ENCODE results near the gene PHAX.
"Not testable (repeated sequence)": the region's sequence is repeated elsewhere in the genome, so short reads cannot be mapped to it uniquely, and the experiment has no call there.

Gene PHAX

GRCh38 chr5:126594748-126595485 is 5.8 kb upstream of the PHAX start, which contains the start of gene ALDH7A1:
TSS of gene ALDH7A1 (minus strand) at chr5:126595219. CDS start at chr5:126595198, 21 bp downstream.
- peaks cover 11% of the 10 kb centered on the region for H3K4me1 Mint-ChIP-seq
- no peaks in the 10 kb centered on the region for H3K9me3 Mint-ChIP-seq
- H3K27ac Mint-ChIP-seq: peak within 1 kb of the TSS; percentile 58
- peak; percentile 79 for ATAC-seq
- H3K4me3 Mint-ChIP-seq: peak within 1 kb of the TSS; percentile 93
- H3K27me3 Mint-ChIP-seq: no peaks in the 10 kb centered on the region
- no peaks in the 10 kb centered on the region for H3K36me3 Mint-ChIP-seq

- H3K27me3 Mint-ChIP-seq: no peaks in the 10 kb centered on the region
- H3K4me1 Mint-ChIP-seq: peaks cover 16% of the 10 kb centered on the region
- H3K9me3 Mint-ChIP-seq: no peaks in the 10 kb centered on the region
- no peaks in the 10 kb centered on the region for H3K36me3 Mint-ChIP-seq
- H3K4me3 Mint-ChIP-seq: peak overlapping the region; percentile 93
- H3K27ac Mint-ChIP-seq: peak overlapping the region; percentile 58
- ATAC-seq: peak; percentile 35
Measured at GRCh38 chr5:126595486-126596083, 5.2 kb upstream of the PHAX start.

GRCh38 chr5:126597156-126597555 is 3.6 kb upstream of the PHAX start:
- H3K36me3 Mint-ChIP-seq: no peaks in the 10 kb centered on the region
- H3K4me1 Mint-ChIP-seq: peaks cover 25% of the 10 kb centered on the region
- no peak overlapping the region for H3K4me3 Mint-ChIP-seq
- no peaks in the 10 kb centered on the region for H3K9me3 Mint-ChIP-seq
- no peak overlapping the region for H3K27ac Mint-ChIP-seq
- ATAC-seq: no peak
- no peaks in the 10 kb centered on the region for H3K27me3 Mint-ChIP-seq

GRCh38 chr5:126599499-126599898 is 1.2 kb upstream of the PHAX start:
- peak overlapping the region; percentile 77 for H3K27ac Mint-ChIP-seq
- no peak overlapping the region for H3K4me3 Mint-ChIP-seq

GRCh38 chr5:126599971-126600630 is 646 bp upstream of the PHAX start:
- H3K9me3 Mint-ChIP-seq, ATAC-seq, H3K27me3 Mint-ChIP-seq: not testable (repeated sequence)
- H3K36me3 Mint-ChIP-seq: peaks cover 12% of the 10 kb centered on the region
- H3K4me1 Mint-ChIP-seq: peaks cover 33% of the 10 kb centered on the region
- H3K4me3 Mint-ChIP-seq: peak overlapping the region; percentile 93
- H3K27ac Mint-ChIP-seq: peak overlapping the region; percentile 77

More at GRCh38 chr5:126599499-126599898, 1.2 kb upstream of the PHAX start:
- Mint-ChIP-seq H3K9me3 (no peaks in the 10 kb centered on the region), H3K27me3 (no peaks in the 10 kb centered on the region), H3K36me3 (peaks cover 12% of the 10 kb centered on the region), H3K4me1 (peaks cover 39% of the 10 kb centered on the region)
- no peak for ATAC-seq

- H3K27ac Mint-ChIP-seq: no peak overlapping the region
- peaks cover 18% of the 10 kb centered on the region for H3K36me3 Mint-ChIP-seq
- H3K27me3 Mint-ChIP-seq: no peaks in the 10 kb centered on the region
- peaks cover 42% of the 10 kb centered on the region for H3K4me1 Mint-ChIP-seq
- no peaks in the 10 kb centered on the region for H3K9me3 Mint-ChIP-seq
- H3K4me3 Mint-ChIP-seq: no peak overlapping the region
- no peak for ATAC-seq
Measured at GRCh38 chr5:126603402-126603991, 2.8 kb downstream of the PHAX start.

- peaks cover 26% of the 10 kb centered on the region for H3K36me3 Mint-ChIP-seq
- no peak overlapping the region for H3K27ac Mint-ChIP-seq
- no peaks in the 10 kb centered on the region for H3K9me3 Mint-ChIP-seq
Measured at GRCh38 chr5:126605525-126605924, 4.8 kb downstream of the PHAX start.

GRCh38 chr5:126610160-126610559 is 9.4 kb downstream of the PHAX start:
- Mint-ChIP-seq H3K4me1 (peaks cover 59% of the 10 kb centered on the region), H3K27ac (no peak overlapping the region), H3K36me3 (peaks cover 50% of the 10 kb centered on the region), H3K27me3 (no peaks in the 10 kb centered on the region), H3K9me3 (no peaks in the 10 kb centered on the region), H3K4me3 (no peak overlapping the region)
- ATAC-seq: no peak

More at GRCh38 chr5:126605525-126605924, 4.8 kb downstream of the PHAX start:
- no peaks in the 10 kb centered on the region for H3K27me3 Mint-ChIP-seq
- ATAC-seq: no peak
- peaks cover 45% of the 10 kb centered on the region for H3K4me1 Mint-ChIP-seq
- H3K4me3 Mint-ChIP-seq: no peak overlapping the region

GRCh38 chr5:126610616-126611015 is 9.9 kb downstream of the PHAX start:
- Mint-ChIP-seq H3K4me1 (peaks cover 62% of the 10 kb centered on the region), H3K36me3 (peaks cover 50% of the 10 kb centered on the region), H3K27ac (no peak overlapping the region), H3K4me3 (no peak overlapping the region), H3K9me3 (no peaks in the 10 kb centered on the region), H3K27me3 (no peaks in the 10 kb centered on the region)
- ATAC-seq: no peak

GRCh38 chr5:126613941-126614592 is 13.3 kb downstream of the PHAX start:
- peaks cover 50% of the 10 kb centered on the region for H3K4me1 Mint-ChIP-seq
- H3K27ac Mint-ChIP-seq: peak overlapping the region; percentile 40
- H3K4me3 Mint-ChIP-seq: no peak overlapping the region
- no peaks in the 10 kb centered on the region for H3K9me3 Mint-ChIP-seq
- H3K27me3 Mint-ChIP-seq: no peaks in the 10 kb centered on the region
- H3K36me3 Mint-ChIP-seq: peaks cover 52% of the 10 kb centered on the region
- no peak for ATAC-seq

- H3K36me3 Mint-ChIP-seq: peaks cover 46% of the 10 kb centered on the region
- peaks cover 43% of the 10 kb centered on the region for H3K4me1 Mint-ChIP-seq
- H3K9me3 Mint-ChIP-seq: no peaks in the 10 kb centered on the region
- peak overlapping the region; percentile 40 for H3K27ac Mint-ChIP-seq
- no peak for ATAC-seq
- H3K27me3 Mint-ChIP-seq: no peaks in the 10 kb centered on the region
- H3K4me3 Mint-ChIP-seq: no peak overlapping the region
Measured at GRCh38 chr5:126615286-126615685, 14.5 kb downstream of the PHAX start.

- H3K9me3 Mint-ChIP-seq, H3K27me3 Mint-ChIP-seq, H3K27ac Mint-ChIP-seq, ATAC-seq, H3K4me3 Mint-ChIP-seq: not testable (repeated sequence)
- H3K4me1 Mint-ChIP-seq: peaks cover 30% of the 10 kb centered on the region
- peaks cover 26% of the 10 kb centered on the region for H3K36me3 Mint-ChIP-seq
Measured at GRCh38 chr5:126617603-126618002, 16.9 kb downstream of the PHAX start.

- Mint-ChIP-seq H3K9me3 (no peaks in the 10 kb centered on the region), H3K36me3 (peaks cover 29% of the 10 kb centered on the region), H3K4me1 (peaks cover 8% of the 10 kb centered on the region), H3K27ac (no peak overlapping the region), H3K4me3 (no peak overlapping the region), H3K27me3 (no peaks in the 10 kb centered on the region)
- no peak for ATAC-seq
Measured at GRCh38 chr5:126619781-126620180, 19.0 kb downstream of the PHAX start.

GRCh38 chr5:126624534-126624933 is 23.8 kb downstream of the PHAX start:
- H3K9me3 Mint-ChIP-seq: no peaks in the 10 kb centered on the region
- ATAC-seq: no peak
- H3K4me3 Mint-ChIP-seq: no peak overlapping the region
- no peaks in the 10 kb centered on the region for H3K4me1 Mint-ChIP-seq
- H3K36me3 Mint-ChIP-seq: peaks cover 28% of the 10 kb centered on the region
- no peak overlapping the region for H3K27ac Mint-ChIP-seq
- no peaks in the 10 kb centered on the region for H3K27me3 Mint-ChIP-seq

GRCh38 chr5:126628102-126628501 is 27.4 kb downstream of the PHAX start:
- Mint-ChIP-seq H3K36me3 (peaks cover 23% of the 10 kb centered on the region), H3K27me3 (no peaks in the 10 kb centered on the region), H3K4me3 (no peak overlapping the region), H3K27ac (no peak overlapping the region), H3K4me1 (no peaks in the 10 kb centered on the region), H3K9me3 (no peaks in the 10 kb centered on the region)
- no peak for ATAC-seq
